T-helper 2 cell treated with Interferon-gamma antibody and Interleukin-4, amounts not matched to agents 100 ng/mL and 5 ng/mL, for 36 hours (primary cell): ENCODE data around the gene C20orf204. TPM values are rescaled to one million over a fixed set of nuclear protein-coding genes. Genes with fewer than 3 reads are reported as not detected.

Experiments
- intact Hi-C: fragments of 100-400 bp; cut with micrococcal nuclease; formaldehyde crosslinking; loops from one replicate; pipeline ENCODE4 v1.15.1; 2023
- total RNA-seq: library from RNA; stranded (reverse); gene quantifications from 2 replicates; pipeline ENCODE4 v1.2.3, GENCODE V29; 2022

C20orf204 gene
- total RNA-seq, 1 donor from 2014 or later, result 4.9 TPM

GRCh38 chr20:64055396-64055892, 19.5 kb downstream of the C20orf204 start:
- intact Hi-C loops, result loop anchor here (5.0 kb wide), 1 partner anchor 268 kb away; no protein-coding TSS in a partner anchor

GRCh38 chr20:64055893-64056638, 20.1 kb downstream of the C20orf204 start:
- intact Hi-C loops, result loop anchor here (2.0 to 5.0 kb wide), 2 partner anchors 17 to 269 kb away; no protein-coding TSS in a partner anchor

- intact Hi-C loops, result loop anchor here (2.0 to 5.0 kb wide), 2 partner anchors 18 to 269 kb away; no protein-coding TSS in a partner anchor
Measured at GRCh38 chr20:64056639-64056888, 20.6 kb downstream of the C20orf204 start.

- intact Hi-C loops, result loop anchor here (2.0 to 5.0 kb wide), 2 partner anchors 18 to 270 kb away; no protein-coding TSS in a partner anchor
Measured at GRCh38 chr20:64056889-64057627, 21.1 kb downstream of the C20orf204 start.

- intact Hi-C loops, result loop anchor here (2.0 to 5.0 kb wide), 2 partner anchors 19 to 271 kb away; no protein-coding TSS in a partner anchor
Measured at GRCh38 chr20:64057628-64058498, 21.9 kb downstream of the C20orf204 start.

- intact Hi-C loops, result loop anchor here (5.0 kb wide), 1 partner anchor 271 kb away; no protein-coding TSS in a partner anchor
Measured at GRCh38 chr20:64058536-64058935, 22.6 kb downstream of the C20orf204 start.

GRCh38 chr20:64062276-64062595, 26.3 kb downstream of the C20orf204 start:
- intact Hi-C loops, result loop anchor here (2.0 to 10.0 kb wide), 3 partner anchors 81 to 407 kb away; partner anchors contain the start of genes ABHD16B, PRPF6, RTEL1 and STMN3

GRCh38 chr20:64062596-64063388, 26.8 kb downstream of the C20orf204 start, which contains the start of gene TCEA2:
Gene TCEA2 (plus strand): TSS chr20:64063198. CDS start chr20:64063313, 115 bp downstream.
- intact Hi-C loops, result loop anchor here (1.0 to 10.0 kb wide), 6 partner anchors 17 to 408 kb away; partner anchors contain the start of genes ABHD16B, DNAJC5, PRPF6 and RGS19

GRCh38 chr20:64063389-64064144, 27.6 kb downstream of the C20orf204 start:
- intact Hi-C loops, result loop anchor here (1.0 to 10.0 kb wide), 6 partner anchors 16 to 409 kb away; partner anchors contain the start of genes ABHD16B, DNAJC5, PRPF6 and RGS19

- intact Hi-C loops, result loop anchor here (10.0 kb wide), 2 partner anchors 199 to 409 kb away; partner anchors contain the start of genes ABHD16B, RTEL1, STMN3 and TPD52L2
Measured at GRCh38 chr20:64064145-64064698, 28.2 kb downstream of the C20orf204 start.

- intact Hi-C loops, result loop anchor here (10.0 kb wide), 2 partner anchors 201 to 411 kb away; partner anchors contain the start of genes ABHD16B, RTEL1, STMN3 and TPD52L2
Measured at GRCh38 chr20:64065062-64065973, 29.3 kb downstream of the C20orf204 start.

- intact Hi-C loops, result loop anchor here (1.0 to 10.0 kb wide), 3 partner anchors 11 to 411 kb away; partner anchors contain the start of genes ABHD16B, RTEL1, STMN3 and TPD52L2
Measured at GRCh38 chr20:64065974-64066343, 30.0 kb downstream of the C20orf204 start.

- intact Hi-C loops, result loop anchor here (10.0 kb wide), 2 partner anchors 202 to 412 kb away; partner anchors contain the start of genes ABHD16B, RTEL1, STMN3 and TPD52L2
Measured at GRCh38 chr20:64067005-64067632, 31.1 kb downstream of the C20orf204 start.

- intact Hi-C loops, result loop anchor here (10.0 kb wide), 2 partner anchors 203 to 413 kb away; partner anchors contain the start of genes ABHD16B, RTEL1, STMN3 and TPD52L2
Measured at GRCh38 chr20:64067733-64068307, 31.8 kb downstream of the C20orf204 start.

- intact Hi-C loops, result loop anchor here (10.0 kb wide), 2 partner anchors 204 to 414 kb away; partner anchors contain the start of genes ABHD16B, RTEL1, STMN3 and TPD52L2
Measured at GRCh38 chr20:64068386-64069208, 32.6 kb downstream of the C20orf204 start.
